ENCODE measurements around the gene PRKAR1B.

Gene PRKAR1B

DNA sequence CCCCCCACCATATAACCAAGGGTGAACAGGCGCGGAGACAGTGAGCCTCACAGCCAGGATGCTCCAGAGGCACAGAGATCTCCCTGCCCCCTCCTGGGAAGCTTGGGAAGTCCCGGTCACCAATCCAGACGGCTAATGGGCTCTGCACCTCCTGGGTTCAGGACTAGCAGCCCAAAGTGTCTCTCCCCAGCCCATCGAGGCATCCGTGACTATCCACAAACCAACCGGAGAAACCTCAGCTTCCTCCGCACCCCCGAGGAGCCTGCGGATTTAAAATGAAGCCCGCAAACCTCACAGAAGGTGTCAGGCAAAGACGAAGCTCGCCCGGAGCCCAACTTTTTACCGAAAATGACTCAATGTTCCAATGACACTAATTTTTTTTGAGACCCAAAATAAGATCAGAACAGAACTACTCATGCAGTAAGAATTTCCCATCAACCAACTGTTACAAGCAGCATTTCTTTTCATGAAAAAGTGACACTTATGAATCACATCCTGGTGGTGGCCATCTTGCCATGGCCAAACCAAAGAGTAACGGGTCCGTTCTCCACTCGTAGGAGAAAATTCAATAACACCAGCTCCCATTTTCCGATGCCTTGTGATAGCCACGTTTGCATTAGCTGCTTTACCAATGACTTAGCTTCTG is 213.4 kb downstream of the PRKAR1B start:
- no peaks in the 10 kb centered on the region for H3K79me2 ChIP-seq (ENCODE audit: insufficient read depth, low read length)
- TF ChIP-seq EZH2phosphoT487 (IDR thresholded peaks at IDR 0.05; ENCODE audit: borderline replicate concordance): no peak
- no peak for TF ChIP-seq CTCF (conservative IDR thresholded peaks at IDR 0.05; ENCODE audit: low read length)
- no peak overlapping the region for H3K9ac ChIP-seq (ENCODE audit: low read depth, low read length, poor library complexity, severe bottlenecking)
- peaks cover 11% of the 10 kb centered on the region for H3K27me3 ChIP-seq (ENCODE audit: insufficient read depth, low read length, poor library complexity, severe bottlenecking)
- no peak overlapping the region for H2AFZ ChIP-seq (ENCODE audit: low read length)
- no peaks in the 10 kb centered on the region for H3K9me2 ChIP-seq (replicated peaks; ENCODE audit: low read depth, low read length)
- no peaks in the 10 kb centered on the region for H3K9me3 ChIP-seq (ENCODE audit: insufficient read depth, low read depth, low read length)
- H3F3A ChIP-seq (ENCODE audit: low read depth): no peaks in the 10 kb centered on the region
- H3K4me2 ChIP-seq (ENCODE audit: low read depth, low read length, poor library complexity, severe bottlenecking): no peak overlapping the region
- no peaks in the 10 kb centered on the region for H3K4me1 ChIP-seq (ENCODE audit: insufficient read depth, low read length, poor library complexity, severe bottlenecking)
- no peaks in the 10 kb centered on the region for H3K36me3 ChIP-seq (ENCODE audit: insufficient read depth, low read length)
- H4K20me1 ChIP-seq (ENCODE audit: insufficient read depth, low read length, poor library complexity, severe bottlenecking): no peaks in the 10 kb centered on the region
- no peak overlapping the region for H3K4me3 ChIP-seq (ENCODE audit: low read length, poor library complexity, severe bottlenecking)

DNA sequence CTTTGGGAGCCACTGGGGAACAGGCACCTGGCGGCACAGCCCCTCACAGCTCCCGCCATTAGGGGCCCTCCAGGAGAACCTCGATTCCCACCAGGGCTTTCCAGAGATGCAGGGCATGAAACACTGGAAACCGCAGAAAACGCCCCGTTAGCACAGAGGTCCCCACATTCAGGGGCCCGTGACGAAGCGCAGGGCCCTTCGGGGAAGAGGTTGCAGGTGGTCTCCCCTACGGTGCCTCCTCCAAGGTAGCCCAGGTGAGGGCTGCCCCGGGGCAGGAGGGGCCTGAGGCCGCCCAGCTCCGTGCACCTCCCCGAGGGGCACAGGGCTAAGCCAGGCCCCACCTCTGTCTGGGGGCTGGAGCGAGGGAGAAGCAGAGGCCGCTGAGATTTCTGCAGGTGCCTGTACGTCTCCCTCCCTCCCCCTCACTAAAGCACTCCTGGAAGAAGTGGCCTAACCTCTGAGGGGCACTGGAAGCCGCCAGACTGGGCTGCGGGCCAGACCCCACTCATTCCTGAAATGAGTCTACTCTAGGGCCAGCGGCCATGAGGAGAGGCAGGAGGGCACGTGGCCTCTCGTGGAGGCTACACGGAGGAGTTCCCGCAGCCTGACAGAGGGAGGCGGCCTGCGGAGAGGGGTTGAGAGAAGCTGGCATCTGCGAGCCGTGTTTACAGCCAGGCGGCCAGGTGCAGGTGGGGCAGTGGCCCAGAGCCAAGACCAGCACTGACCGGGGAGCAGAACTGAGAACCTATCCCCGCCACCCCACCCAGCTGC is 214.4 kb downstream of the PRKAR1B start:
- H3K4me1 ChIP-seq (ENCODE audit: insufficient read depth, low read length, poor library complexity, severe bottlenecking): no peaks in the 10 kb centered on the region
- H3K4me3 ChIP-seq (ENCODE audit: low read length, poor library complexity, severe bottlenecking): no peak overlapping the region
- H3K4me2 ChIP-seq (ENCODE audit: low read depth, low read length, poor library complexity, severe bottlenecking): no peak overlapping the region
- no peaks in the 10 kb centered on the region for H3K9me3 ChIP-seq (ENCODE audit: insufficient read depth, low read depth, low read length)
- H3K79me2 ChIP-seq (ENCODE audit: insufficient read depth, low read length): no peaks in the 10 kb centered on the region
- H3K9ac ChIP-seq (ENCODE audit: low read depth, low read length, poor library complexity, severe bottlenecking): no peak overlapping the region
- TF ChIP-seq CTCF (conservative IDR thresholded peaks at IDR 0.05; ENCODE audit: low read length) (no peak), EZH2phosphoT487 (IDR thresholded peaks at IDR 0.05; ENCODE audit: borderline replicate concordance) (no peak)
- H3K36me3 ChIP-seq (ENCODE audit: insufficient read depth, low read length): no peaks in the 10 kb centered on the region
- no peaks in the 10 kb centered on the region for H4K20me1 ChIP-seq (ENCODE audit: insufficient read depth, low read length, poor library complexity, severe bottlenecking)
- no peaks in the 10 kb centered on the region for H3F3A ChIP-seq (ENCODE audit: low read depth)
- no peaks in the 10 kb centered on the region for H3K9me2 ChIP-seq (replicated peaks; ENCODE audit: low read depth, low read length)
- H3K27me3 ChIP-seq (ENCODE audit: insufficient read depth, low read length, poor library complexity, severe bottlenecking): peaks cover 2% of the 10 kb centered on the region
- H2AFZ ChIP-seq (ENCODE audit: low read length): no peak overlapping the region

DNA sequence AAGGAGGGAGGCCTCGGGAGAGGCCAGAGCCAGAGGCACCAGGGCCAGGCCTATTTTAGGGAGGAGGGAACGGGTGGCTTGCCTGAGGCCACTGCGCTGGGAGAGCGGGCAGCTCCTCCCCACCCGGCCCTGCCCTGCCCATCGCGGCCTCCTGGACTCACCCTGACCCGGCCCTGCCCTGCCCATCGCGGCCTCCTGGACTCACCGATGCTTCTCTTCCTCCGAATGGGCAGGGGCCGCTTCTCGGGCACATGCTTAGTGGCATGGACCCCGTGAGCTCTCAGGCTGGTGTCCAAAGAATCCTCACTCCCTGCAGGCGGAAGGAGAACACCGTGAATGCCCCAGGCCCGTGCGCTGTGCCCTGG is 215.0 kb downstream of the PRKAR1B start:
- Histone ChIP-seq H3K4me2 (ENCODE audit: low read depth, low read length, poor library complexity, severe bottlenecking) (no peak overlapping the region), H3K9me3 (ENCODE audit: insufficient read depth, low read depth, low read length) (no peaks in the 10 kb centered on the region), H3K4me1 (ENCODE audit: insufficient read depth, low read length, poor library complexity, severe bottlenecking) (no peaks in the 10 kb centered on the region), H4K20me1 (ENCODE audit: insufficient read depth, low read length, poor library complexity, severe bottlenecking) (no peaks in the 10 kb centered on the region), H3K79me2 (ENCODE audit: insufficient read depth, low read length) (no peaks in the 10 kb centered on the region), H3K9ac (ENCODE audit: low read depth, low read length, poor library complexity, severe bottlenecking) (no peak overlapping the region), H3K4me3 (ENCODE audit: low read length, poor library complexity, severe bottlenecking) (no peak overlapping the region), H3K27me3 (ENCODE audit: insufficient read depth, low read length, poor library complexity, severe bottlenecking) (no peaks in the 10 kb centered on the region), H3F3A (ENCODE audit: low read depth) (no peaks in the 10 kb centered on the region), H3K9me2 (replicated peaks; ENCODE audit: low read depth, low read length) (no peaks in the 10 kb centered on the region), H3K36me3 (ENCODE audit: insufficient read depth, low read length) (no peaks in the 10 kb centered on the region), H2AFZ (ENCODE audit: low read length) (no peak overlapping the region)
- no peak for TF ChIP-seq EZH2phosphoT487 (IDR thresholded peaks at IDR 0.05; ENCODE audit: borderline replicate concordance)
- no peak for TF ChIP-seq CTCF (conservative IDR thresholded peaks at IDR 0.05; ENCODE audit: low read length)

Measured in Loucy (cell line).